ENCODE measurements around the gene ZNF416.

GRCh38 chr19:57570707-57571106, 8.0 kb downstream of the ZNF416 start:
- TF ChIP-seq NR3C1 (IDR thresholded peaks at IDR 0.05) (no peak), POLR2A (IDR thresholded peaks at IDR 0.05; ENCODE audit: low read length) (no peak), CEBPB (IDR thresholded peaks at IDR 0.05) (no peak), CTCF (IDR thresholded peaks at IDR 0.05) (no peak), CBX2 (IDR thresholded peaks at IDR 0.05; ENCODE audit: borderline replicate concordance, low read depth) (no peak), CHD4 (IDR thresholded peaks at IDR 0.05; ENCODE audit: borderline replicate concordance) (no peak), POLR2AphosphoS2 (conservative IDR thresholded peaks at IDR 0.05; ENCODE audit: low read length) (no peak), HOXA7 (CRISPR knock-in tag; IDR thresholded peaks at IDR 0.05) (no peak), RCOR1 (IDR thresholded peaks at IDR 0.05; ENCODE audit: low read depth, low read length) (no peak)

Measured in A549 (cell line).